RWPE1 (cell line): ENCODE results near the gene RESP18.

Experiments
- CTCF ChIA-PET: fragments of 350-600 bp; sonication (Branson Sonifier 250); formaldehyde crosslinking; extraction: SDS; loops from one replicate; lab custom pipeline; 2021; lab: Yijun Ruan, JAX
- POLR2A ChIA-PET: fragments of 400-600 bp; formaldehyde crosslinking; extraction: SDS; loops from one replicate; lab custom pipeline; 2020; ENCODE audit warnings: antibody characterized with exemption; ENCODE audit not compliant: low non-redundant PET; lab: Yijun Ruan, JAX
- DNase-seq: peaks from one replicate; pipeline ENCODE4 v3.0.0; 2012; ENCODE audit warnings: low spot score
- H3K27ac ChIP-seq: fragments of 450-650 bp; 2 replicates; pipeline ENCODE4 v1.5.1; 2017
- CTCF ChIP-seq: fragments of 450-650 bp; conservative IDR thresholded peaks from 2 replicates; pipeline ENCODE4 v1.5.1; 2017; ENCODE audit warnings: low read depth, mild to moderate bottlenecking

The RESP18 gene

GRCh38 chr2:219285894-219286425 lies 46.6 kb downstream of the RESP18 start:
- no peak for TF ChIP-seq CTCF
- POLR2A ChIA-PET, result interaction anchor here (0.6 to 1.9 kb wide), 3 partner anchors 12 to 193 kb away, joined by 3 to 6 read pairs (median 3); no protein-coding TSS in a partner anchor
- H3K27ac ChIP-seq, result peak overlapping the region; percentile 98
- CTCF ChIA-PET, result interaction anchor here (0.6 to 3.6 kb wide), 5 partner anchors 9 to 115 kb away, joined by 3 to 37 read pairs (median 4); partner anchors contain the start of genes GLB1L and STK16
- peak; percentile 90 for DNase-seq

- TF ChIP-seq CTCF, result no peak
- DNase-seq, result no peak
- H3K27ac ChIP-seq, result peak overlapping the region; percentile 98
- ChIA-PET CTCF (interaction anchor here (1.3 to 3.6 kb wide), 3 partner anchors 8 to 114 kb away, joined by 3 to 37 read pairs (median 5); no protein-coding TSS in a partner anchor), POLR2A (interaction anchor here (1.5 to 1.9 kb wide), 2 partner anchors 11 to 36 kb away, joined by 3 to 6 read pairs; no protein-coding TSS in a partner anchor)
Observed at GRCh38 chr2:219285373-219285735, 47.2 kb downstream of the RESP18 start.

- ChIA-PET POLR2A (interaction anchor here (1.5 kb wide), 1 partner anchor 35 kb away, joined by 3 read pairs; no protein-coding TSS in a partner anchor), CTCF (interaction anchor here (3.6 kb wide), 1 partner anchor 10 kb away, joined by 37 read pairs; no protein-coding TSS in a partner anchor)
- no peak for DNase-seq
- H3K27ac ChIP-seq, result peak overlapping the region; percentile 98
- no peak for TF ChIP-seq CTCF
Observed at GRCh38 chr2:219284501-219285372, 47.8 kb downstream of the RESP18 start.

GRCh38 chr2:219282943-219283581 lies 49.5 kb downstream of the RESP18 start:
- H3K27ac ChIP-seq, result peak overlapping the region; percentile 98
- ChIA-PET POLR2A (no interaction called here), CTCF (interaction anchor here (6.4 kb wide), 1 partner anchor 11 kb away, joined by 62 read pairs; no protein-coding TSS in a partner anchor)
- TF ChIP-seq CTCF, result no peak
- no peak for DNase-seq

- ChIA-PET POLR2A (no interaction called here), CTCF (interaction anchor here (6.4 kb wide), 1 partner anchor 12 kb away, joined by 62 read pairs; no protein-coding TSS in a partner anchor)
- no peak for DNase-seq
- H3K27ac ChIP-seq, result peak overlapping the region; percentile 98; the same call in 1 of the 2 replicates
- no peak for TF ChIP-seq CTCF
Observed at GRCh38 chr2:219282375-219282774, 50.2 kb downstream of the RESP18 start.

GRCh38 chr2:219281588-219281987 lies 51.0 kb downstream of the RESP18 start:
- POLR2A ChIA-PET, result no interaction called here
- H3K27ac ChIP-seq, result peak overlapping the region; percentile 94
- CTCF ChIA-PET, result interaction anchor here (6.4 kb wide), 1 partner anchor 13 kb away, joined by 62 read pairs; no protein-coding TSS in a partner anchor
- DNase-seq, result no peak
- TF ChIP-seq CTCF, result no peak
